Kidney epithelial cell (primary cell): ENCODE measurements around the gene LMOD3. TPM values are rescaled to one million over a fixed set of nuclear protein-coding genes. Genes with fewer than 3 reads are reported as not detected.

Experiments
- DNase-seq: peaks from one replicate; pipeline ENCODE4 v3.0.0-alpha.2; 2010; ENCODE audit warnings: low read depth
- H3K27me3 ChIP-seq: 2 replicates; pipeline ENCODE4 v1.6.0; 2011; ENCODE audit warnings: low read length; ENCODE audit not compliant: control insufficient read depth, insufficient read depth
- H3K36me3 ChIP-seq: 2 replicates; pipeline ENCODE4 v1.5.1; 2011; ENCODE audit warnings: low read length; ENCODE audit not compliant: control insufficient read depth, insufficient read depth
- H3K4me3 ChIP-seq: 2 replicates; pipeline ENCODE4 v1.5.1; 2011; ENCODE audit warnings: low read depth, mild to moderate bottlenecking, control low read depth, low read length
- CTCF ChIP-seq: IDR thresholded peaks from 2 replicates; pipeline ENCODE4 v1.5.1; 2011; ENCODE audit warnings: mild to moderate bottlenecking, moderate library complexity, low read length, control low read depth, inconsistent platforms; ENCODE audit not compliant: insufficient read depth, poor library complexity, severe bottlenecking
- total RNA-seq: library from RNA; depleted of rRNA; stranded (reverse); fragments of >200 nt; gene quantifications from 2 replicates; pipeline ENCODE4 v1.2.3, GENCODE V29; 2015

The LMOD3 gene
- total RNA-seq, 1 donor from 2014 or later, result not detected

DNA sequence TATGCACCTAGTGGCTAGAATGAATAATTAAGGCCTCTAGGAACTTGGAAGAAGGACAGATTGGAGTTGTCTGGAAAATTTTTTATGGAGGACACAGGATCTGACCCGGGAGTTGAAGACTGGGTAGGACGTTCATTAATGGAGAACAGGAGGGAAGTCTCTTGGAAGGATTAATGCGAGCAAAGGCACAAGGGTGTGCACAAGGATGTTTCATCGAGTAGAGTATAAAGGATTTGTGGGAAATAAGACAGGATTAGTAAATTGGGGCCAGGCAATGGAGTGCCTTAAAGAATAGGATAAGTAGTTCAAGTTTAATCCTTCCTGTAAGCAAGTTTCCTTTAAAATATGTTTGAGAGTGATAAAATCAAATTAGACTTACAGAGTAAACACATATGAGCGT lies 14.6 kb downstream of the LMOD3 start:
- DNase-seq, result no peak

GRCh38 chr3:69105320-69105719 lies 17.1 kb downstream of the LMOD3 start:
- no peak overlapping the region for H3K4me3 ChIP-seq
- no peaks in the 10 kb centered on the region for H3K27me3 ChIP-seq
- H3K36me3 ChIP-seq, result no peaks in the 10 kb centered on the region
- no peak for DNase-seq
- no peak for TF ChIP-seq CTCF

More for the DNA sequence above, 14.6 kb downstream of the LMOD3 start:
- Histone ChIP-seq H3K4me3 (no peak overlapping the region), H3K36me3 (no peaks in the 10 kb centered on the region), H3K27me3 (no peaks in the 10 kb centered on the region)
- no peak for TF ChIP-seq CTCF

- no peaks in the 10 kb centered on the region for H3K36me3 ChIP-seq
- no peaks in the 10 kb centered on the region for H3K27me3 ChIP-seq
- TF ChIP-seq CTCF, result no peak
- no peak overlapping the region for H3K4me3 ChIP-seq
- DNase-seq, result no peak
These were observed 17.8 kb downstream of the LMOD3 start for GRCh38 chr3:69104586-69104985.

GRCh38 chr3:69103123-69103522 lies 19.3 kb downstream of the LMOD3 start:
- TF ChIP-seq CTCF, result no peak
- Histone ChIP-seq H3K36me3 (no peaks in the 10 kb centered on the region), H3K27me3 (no peaks in the 10 kb centered on the region), H3K4me3 (no peak overlapping the region)
- DNase-seq, result no peak

- Histone ChIP-seq H3K27me3 (no peaks in the 10 kb centered on the region), H3K4me3 (no peak overlapping the region), H3K36me3 (no peaks in the 10 kb centered on the region)
- DNase-seq, result no peak
- no peak for TF ChIP-seq CTCF
These were observed 20.0 kb downstream of the LMOD3 start for GRCh38 chr3:69102384-69102783.

- no peaks in the 10 kb centered on the region for H3K36me3 ChIP-seq
- no peak for TF ChIP-seq CTCF
- DNase-seq, result no peak
- H3K27me3 ChIP-seq, result no peaks in the 10 kb centered on the region
- no peak overlapping the region for H3K4me3 ChIP-seq
These were observed 22.8 kb downstream of the LMOD3 start for GRCh38 chr3:69099576-69099975.
